Ishikawa (cell line): ENCODE measurements around the gene TAS1R1.

ENCODE experiments used
- CEBPB ChIP-seq: IDR thresholded peaks from 2 replicates; pipeline ENCODE4 v1.6.1; 2012
- CREB1 ChIP-seq: IDR thresholded peaks from 2 replicates; pipeline ENCODE4 v1.6.1; 2012; ENCODE audit warnings: low read depth
- EGR1 ChIP-seq: IDR thresholded peaks from 2 replicates; pipeline ENCODE4 v1.6.1; 2012
- EP300 ChIP-seq: IDR thresholded peaks from 2 replicates; pipeline ENCODE4 v1.6.1; 2012; ENCODE audit warnings: borderline replicate concordance
- FOXM1 ChIP-seq: IDR thresholded peaks from 2 replicates; pipeline ENCODE4 v1.6.1; 2012; ENCODE audit warnings: low read depth, borderline replicate concordance
- MAX ChIP-seq: IDR thresholded peaks from 2 replicates; pipeline ENCODE4 v1.6.1; 2012
- NFIC ChIP-seq: IDR thresholded peaks from 2 replicates; pipeline ENCODE4 v1.6.1; 2012
- RAD21 ChIP-seq: IDR thresholded peaks from 2 replicates; pipeline ENCODE4 v1.6.1; 2012; ENCODE audit warnings: low read depth
- REST ChIP-seq: IDR thresholded peaks from 2 replicates; pipeline ENCODE4 v1.6.1; 2012; ENCODE audit warnings: low read depth, mild to moderate bottlenecking
- TAF1 ChIP-seq: IDR thresholded peaks from 2 replicates; pipeline ENCODE4 v1.6.1; 2012; ENCODE audit warnings: low read depth, mild to moderate bottlenecking
- TCF12 ChIP-seq: IDR thresholded peaks from 2 replicates; pipeline ENCODE4 v1.6.1; 2012; ENCODE audit warnings: low read depth
- TEAD4 ChIP-seq: IDR thresholded peaks from 2 replicates; pipeline ENCODE4 v1.6.1; 2012
- USF1 ChIP-seq: IDR thresholded peaks from 2 replicates; pipeline ENCODE4 v1.6.1; 2012
- YY1 ChIP-seq: IDR thresholded peaks from 2 replicates; pipeline ENCODE4 v1.6.1; 2012; ENCODE audit warnings: low read depth
- ZBTB7A ChIP-seq: IDR thresholded peaks from 2 replicates; pipeline ENCODE4 v1.6.1; 2012; ENCODE audit warnings: low read depth

Gene TAS1R1

GRCh38 chr1:6587261-6588005, 32.3 kb downstream of the TAS1R1 start:
- TF ChIP-seq YY1 (no peak), NFIC (no peak), REST (no peak), TCF12 (no peak), RAD21 (no peak), MAX (no peak), EP300 (no peak), ZBTB7A (no peak), TAF1 (no peak), TEAD4 (no peak), CREB1 (no peak)

- TF ChIP-seq RAD21: no peak
- no peak for TF ChIP-seq CEBPB
Observed at GRCh38 chr1:6588128-6588892, 33.2 kb downstream of the TAS1R1 start.

- TF ChIP-seq FOXM1: no peak
- no peak for TF ChIP-seq TEAD4
- no peak for TF ChIP-seq EP300
- no peak for TF ChIP-seq ZBTB7A
- TF ChIP-seq EGR1: no peak
- no peak for TF ChIP-seq NFIC
- TF ChIP-seq TAF1: no peak
- no peak for TF ChIP-seq CREB1
Observed at GRCh38 chr1:6588893-6589520, 33.9 kb downstream of the TAS1R1 start.

GRCh38 chr1:6590046-6590445, 34.9 kb downstream of the TAS1R1 start:
- TF ChIP-seq MAX: no peak
- TF ChIP-seq CREB1: no peak
- no peak for TF ChIP-seq USF1
- TF ChIP-seq FOXM1: no peak
- no peak for TF ChIP-seq ZBTB7A
- TF ChIP-seq CEBPB: no peak

- TF ChIP-seq EGR1 (no peak), TCF12 (no peak), FOXM1 (no peak), EP300 (no peak), TEAD4 (no peak), TAF1 (no peak), YY1 (no peak), MAX (no peak), RAD21 (no peak), NFIC (no peak), REST (no peak), USF1 (no peak), CREB1 (no peak), CEBPB (no peak), ZBTB7A (no peak)
Observed at GRCh38 chr1:6591222-6591621, 36.1 kb downstream of the TAS1R1 start.
